GM12878 (cell line): ENCODE data around the gene ANKRD13B. TPM values are rescaled to one million over a fixed set of nuclear protein-coding genes. Genes with fewer than 3 reads are reported as not detected.

ENCODE experiments used
- ATAC-seq: fragments of 200-7000 bp; cut with Tn5 transposase; 3 replicates; pipeline ENCODE4 v1.9.1; 2020; ENCODE audit warnings: mild to moderate bottlenecking, moderate library complexity
- BruUV-seq: library from RNA; stranded (reverse); fragments of 400-500 nt; replicated peaks from 2 replicates; lab custom pipeline; 2021; lab: Mats Ljungman, UMichigan
- CTCF ChIA-PET: fragments of 300-600 bp; sonication (Branson Sonifier 250); formaldehyde crosslinking; extraction: SDS; loops from one replicate; lab custom pipeline; 2021; ENCODE audit warnings: inconsistent platforms; lab: Yijun Ruan, JAX
- POLR2A ChIA-PET: fragments of 350-600 bp; formaldehyde crosslinking; extraction: SDS; loops from one replicate; lab custom pipeline; 2021; ENCODE audit warnings: inconsistent platforms; lab: Charles Lee
- RAD21 ChIA-PET: fragments of 300-600 bp; sonication (Branson Sonifier 250); formaldehyde crosslinking; loops from one replicate; lab custom pipeline; 2023; ENCODE audit warnings: antibody characterized with exemption; ENCODE audit not compliant: unreplicated experiment; lab: Charles Lee
- SMC1A ChIA-PET: fragments of 300-600 bp; sonication (Branson Sonifier 250); formaldehyde crosslinking; loops from one replicate; lab custom pipeline; 2023; ENCODE audit not compliant: unreplicated experiment, uncharacterized antibody; lab: Charles Lee
- DNase-seq: peaks from one replicate; pipeline ENCODE4 v3.0.0-alpha.2; 2011; ENCODE audit warnings: low read depth, low spot score
- FAIRE-seq: peaks from 3 replicates; lab custom pipeline; 2011; peaks lifted over from hg19 to GRCh38; lab: Jason Lieb, UNC
- H2AFZ ChIP-seq: 2 replicates; pipeline ENCODE4 v1.6.0; 2011; ENCODE audit warnings: low read depth, low read length, control low read depth; ENCODE audit not compliant: control insufficient read depth
- H3K27ac ChIP-seq: 2 replicates; pipeline ENCODE4 v1.5.1; 2011; ENCODE audit warnings: control low read depth; ENCODE audit not compliant: control insufficient read depth, insufficient read depth
- H3K27me3 ChIP-seq, 2 experiments: replicated peaks in 1 of 2; 2 replicates each; pipeline versions ENCODE4 v1.6.0 to v1.6.1; 2011; ENCODE audit warnings: low read length in 1 of 2; ENCODE audit not compliant: control insufficient read depth in 2 of 2, insufficient read depth in 2 of 2
- H3K36me3 ChIP-seq, 2 experiments: 2 replicates each; pipeline ENCODE4 v1.5.1; 2011; ENCODE audit warnings: low read length in 1 of 2; ENCODE audit not compliant: control insufficient read depth in 2 of 2, insufficient read depth in 2 of 2
- H3K4me1 ChIP-seq: 2 replicates; pipeline ENCODE4 v1.6.1; 2011; ENCODE audit warnings: mild to moderate bottlenecking, low read length, moderate library complexity, mixed read lengths; ENCODE audit not compliant: control insufficient read depth, insufficient read depth
- H3K4me2 ChIP-seq: 2 replicates; pipeline ENCODE4 v1.6.0; 2011; ENCODE audit warnings: control low read depth; ENCODE audit not compliant: control insufficient read depth, insufficient read depth
- H3K4me3 ChIP-seq: fragments of 200-600 bp; sonication (generic); 2 replicates; pipeline ENCODE4 v1.5.1; 2016
- H3K79me2 ChIP-seq: 2 replicates; pipeline ENCODE4 v1.6.0; 2011; ENCODE audit warnings: low read length; ENCODE audit not compliant: control insufficient read depth, insufficient read depth
- H3K9ac ChIP-seq: 2 replicates; pipeline ENCODE4 v1.8.0; 2011; ENCODE audit warnings: low read length, control low read depth, mixed read lengths; ENCODE audit not compliant: control insufficient read depth, insufficient read depth
- H3K9me3 ChIP-seq: replicated peaks from 3 replicates; pipeline ENCODE4 v1.5.1; 2011; ENCODE audit warnings: mild to moderate bottlenecking, low read length; ENCODE audit not compliant: control insufficient read depth, insufficient read depth
- H4K20me1 ChIP-seq: 2 replicates; pipeline ENCODE4 v1.6.0; 2011; ENCODE audit not compliant: control insufficient read depth, insufficient read depth
- BHLHE40 ChIP-seq, 2 experiments: fragments of 450-650 bp in 1 of 2; IDR thresholded peaks; 2 replicates each; pipeline ENCODE4 v1.6.1; 2011 to 2017; ENCODE audit warnings: low read depth in 2 of 2, borderline replicate concordance in 1 of 2, improper control_type of control experiment in 1 of 2, low read length in 1 of 2, mild to moderate bottlenecking in 1 of 2
- CBFB ChIP-seq: IDR thresholded peaks from 2 replicates; pipeline ENCODE4 v1.6.1; 2016; ENCODE audit warnings: antibody characterized with exemption, low read depth
- HDAC6 ChIP-seq: fragments of 200-600 bp; sonication (generic); IDR thresholded peaks from one replicate; pipeline ENCODE4 v1.8.0; 2017; ENCODE audit warnings: antibody characterized with exemption; ENCODE audit not compliant: unreplicated experiment
- NFXL1 ChIP-seq: fragments of 450-650 bp; IDR thresholded peaks from 2 replicates; pipeline ENCODE4 v1.6.1; 2017; ENCODE audit warnings: antibody characterized with exemption, mild to moderate bottlenecking, borderline replicate concordance
- NR2F1 ChIP-seq: fragments of 450-650 bp; conservative IDR thresholded peaks from 2 replicates; pipeline ENCODE4 v1.6.1; 2017; ENCODE audit warnings: mild to moderate bottlenecking
- RAD51 ChIP-seq: fragments of 450-650 bp; IDR thresholded peaks from 2 replicates; pipeline ENCODE4 v1.6.1; 2016; ENCODE audit warnings: moderate library complexity, mild to moderate bottlenecking, inconsistent platforms
- SIN3A ChIP-seq: IDR thresholded peaks from 2 replicates; pipeline ENCODE4 v1.6.1; 2012; ENCODE audit warnings: low read depth, low read length, improper control_type of control experiment
- SMAD1 ChIP-seq: fragments of 450-650 bp; IDR thresholded peaks from 2 replicates; pipeline ENCODE4 v1.6.1; 2018; ENCODE audit warnings: mild to moderate bottlenecking, low read depth; ENCODE audit not compliant: partially characterized antibody
- SMARCA5 ChIP-seq: fragments of 450-650 bp; IDR thresholded peaks from 2 replicates; pipeline ENCODE4 v1.6.1; 2017; ENCODE audit warnings: mild to moderate bottlenecking
- TAF1 ChIP-seq: IDR thresholded peaks from 2 replicates; pipeline ENCODE4 v1.6.1; 2011; ENCODE audit warnings: mild to moderate bottlenecking, low read depth, low read length, borderline replicate concordance
- TCF12 ChIP-seq: IDR thresholded peaks from 2 replicates; pipeline ENCODE4 v1.6.1; 2011; ENCODE audit warnings: low read depth, mild to moderate bottlenecking, low read length
- ZSCAN29 ChIP-seq: fragments of 450-650 bp; IDR thresholded peaks from 2 replicates; pipeline ENCODE4 v1.6.1; 2017; ENCODE audit warnings: mild to moderate bottlenecking, moderate library complexity
- WGBS: methylation state at CpG from one replicate; pipeline ENCODE4 v1.1.6; 2016; ENCODE audit warnings: low lambda C conversion rate; ENCODE audit not compliant: insufficient replicate concordance, insufficient coverage; ENCODE audit errors: missing lambda C conversion rate; 5-methylcytosine and 5-hydroxymethylcytosine counted together
- in situ Hi-C: fragments of 300-500 bp; cut with MboI; formaldehyde crosslinking; loops from 9 replicates; pipeline ENCODE4 v1.14.3; 2018; ENCODE audit warnings: mixed read lengths
- intact Hi-C: fragments of 100-400 bp; cut with micrococcal nuclease; formaldehyde crosslinking; loops from one replicate; pipeline ENCODE4 v1.14.2; 2022; ENCODE audit not compliant: unreplicated experiment
- polyA plus RNA-seq, 11 experiments: library from polyadenylated mRNA; depleted of rRNA in 4 of 11; unstranded in 6 of 11; stranded (reverse) in 5 of 11; fragments of >200 nt; fragmentation: Nextera tagmentation in 4 of 11; fragmentation: Illumina TruSeq in 1 of 11; extraction: Ambion mirVana in 4 of 11; extraction: Trizol in 1 of 11; gene quantifications; 1 replicate in 1 of 11; 2 replicates in 10 of 11; pipeline versions ENCODE4 v1.2.1 to v1.2.3, GENCODE V29; 2011 to 2016; ENCODE audit warnings: inconsistent platforms in 2 of 11, missing spikeins in 2 of 11, low read depth in 1 of 11
- total RNA-seq, 4 experiments: library from RNA; depleted of rRNA in 3 of 4; stranded (reverse); fragments of >200 nt in 3 of 4; fragmentation: Illumina TruSeq in 1 of 4; extraction: Trizol in 1 of 4; gene quantifications; 2 replicates each; pipeline versions ENCODE4 v1.2.1 to v1.2.3, GENCODE V29; 2013 to 2021
- TF ChIP-seq, protein P1 (sequence below): fragments of 450-650 bp; IDR thresholded peaks from 2 replicates; pipeline ENCODE4 v1.6.1; 2017; ENCODE audit warnings: mild to moderate bottlenecking
- TF ChIP-seq, protein P2 (sequence below), 3 experiments: IDR thresholded peaks in 2 of 3; conservative IDR thresholded peaks in 1 of 3; 2 replicates each; pipeline ENCODE4 v1.5.1; 2011; ENCODE audit warnings: low read depth in 3 of 3, low read length in 3 of 3, mild to moderate bottlenecking in 3 of 3, control low read depth in 2 of 3, moderate library complexity in 2 of 3, inconsistent platforms in 1 of 3, mixed read lengths in 1 of 3; ENCODE audit not compliant: control insufficient read depth in 2 of 3, insufficient read depth in 1 of 3; ENCODE audit errors: extremely low read depth in 1 of 3
- TF ChIP-seq, protein P3 (sequence below): IDR thresholded peaks from 2 replicates; pipeline ENCODE4 v1.6.1; 2011; ENCODE audit warnings: low read depth, mild to moderate bottlenecking, low read length, moderate library complexity, borderline replicate concordance; ENCODE audit errors: extremely low read depth
- TF ChIP-seq, protein P4 (sequence below): fragments of 450-650 bp; conservative IDR thresholded peaks from 2 replicates; pipeline ENCODE4 v1.6.1; 2017; ENCODE audit warnings: mild to moderate bottlenecking, moderate library complexity

Gene ANKRD13B
- total and polyA plus RNA-seq, 10 of the 15 experiments (the other 5 are each of a cell fraction or from before 2014, with no cell fraction given), result 0.18 to 15.0 (median 2.8) TPM

DNA sequence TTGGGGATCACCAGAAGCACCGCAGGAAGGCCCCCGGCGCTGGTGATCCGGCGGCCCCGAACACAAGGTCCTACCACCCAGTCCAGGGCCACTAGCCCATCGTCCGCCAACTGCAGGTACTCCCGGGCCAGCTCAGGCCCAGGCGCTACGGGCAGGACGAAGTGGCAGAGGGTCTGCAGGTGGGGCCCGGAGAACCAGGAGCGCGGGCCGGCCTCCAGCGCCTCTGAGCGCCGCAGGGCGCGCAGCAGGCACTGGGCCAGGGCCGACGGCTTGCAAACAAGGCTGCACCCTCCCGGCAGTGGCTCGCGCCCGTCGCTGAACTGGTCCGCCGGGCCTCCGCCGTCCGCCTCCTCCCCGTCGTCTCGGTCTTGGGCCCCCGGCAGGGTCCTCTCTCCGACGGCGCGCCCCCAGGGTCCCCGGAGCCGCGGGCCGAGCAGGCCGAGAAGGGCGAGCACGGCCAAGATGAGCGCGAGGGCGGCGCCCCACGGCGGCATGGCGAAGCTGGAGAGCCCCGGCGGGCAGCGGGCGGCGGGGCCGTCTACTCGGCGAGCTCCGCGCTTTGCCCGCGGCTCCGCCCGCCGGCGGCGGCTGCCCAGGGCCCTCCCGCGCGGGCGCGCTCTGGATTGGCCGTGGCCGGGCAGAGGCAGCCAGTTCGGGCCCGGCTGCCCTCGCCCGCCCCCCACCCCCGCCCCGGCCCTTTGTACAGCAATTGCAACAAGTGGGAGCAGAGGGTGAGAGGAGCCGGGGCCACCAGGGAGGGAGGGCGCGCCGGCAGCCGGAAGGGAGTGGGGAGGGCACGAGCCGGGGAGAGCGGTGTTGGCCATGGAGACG lies 26.2 kb upstream of the ANKRD13B start, which contains the start of gene ABHD15:
ABHD15 (minus strand) TSS at position 565 of the 831 bp plus-strand sequence; CDS start at position 494, 71 bp downstream.
- no TSS peak for BruUV-seq
- Histone ChIP-seq H3K27me3 (no peaks in the 10 kb centered on the region), H3K4me3 (peak within 1 kb of the TSS; percentile 96), H3K4me2 (peak within 1 kb of the TSS; percentile 97), H3K4me1 (peaks cover 9% of the 10 kb centered on the region), H3K36me3 (peaks cover 2 to 3% of the 10 kb centered on the region in 2 experiments; a peak in 3 of 4 replicates), H2AFZ (peak within 1 kb of the TSS; percentile 97), H3K9ac (peak within 1 kb of the TSS; percentile 76), H3K9me3 (no peaks in the 10 kb centered on the region), H3K79me2 (peaks cover 7% of the 10 kb centered on the region; the same call in 1 of the 2 replicates), H4K20me1 (no peaks in the 10 kb centered on the region), H3K27ac (peak within 1 kb of the TSS; percentile 81)
- RAD21 ChIA-PET, result interaction anchor here (1.1 to 3.9 kb wide), 4 partner anchors 24 to 197 kb away, joined by 5 to 20 read pairs (median 8); no protein-coding TSS in a partner anchor
- DNase-seq (no peak), ATAC-seq (peak; percentile 56), FAIRE-seq (no peak)
- WGBS, result 1% methylated on average over 88 of the region's 94 CpGs
- in situ Hi-C loops (no loop called here), intact Hi-C loops (no loop called here)
- SMC1A ChIA-PET, result interaction anchor here (1.0 kb wide), 1 partner anchor 33 kb away, joined by 3 read pairs; no protein-coding TSS in a partner anchor
- CTCF ChIA-PET, result interaction anchor here (0.6 to 3.5 kb wide), 8 partner anchors 10 to 197 kb away, joined by 3 to 21 read pairs (median 8); no protein-coding TSS in a partner anchor
- POLR2A ChIA-PET, result interaction anchor here (1.1 to 1.4 kb wide), 4 partner anchors 22 to 363 kb away, joined by 3 to 6 read pairs (median 3); partner anchors contain the start of gene SSH2
- TF ChIP-seq, protein P1, sequence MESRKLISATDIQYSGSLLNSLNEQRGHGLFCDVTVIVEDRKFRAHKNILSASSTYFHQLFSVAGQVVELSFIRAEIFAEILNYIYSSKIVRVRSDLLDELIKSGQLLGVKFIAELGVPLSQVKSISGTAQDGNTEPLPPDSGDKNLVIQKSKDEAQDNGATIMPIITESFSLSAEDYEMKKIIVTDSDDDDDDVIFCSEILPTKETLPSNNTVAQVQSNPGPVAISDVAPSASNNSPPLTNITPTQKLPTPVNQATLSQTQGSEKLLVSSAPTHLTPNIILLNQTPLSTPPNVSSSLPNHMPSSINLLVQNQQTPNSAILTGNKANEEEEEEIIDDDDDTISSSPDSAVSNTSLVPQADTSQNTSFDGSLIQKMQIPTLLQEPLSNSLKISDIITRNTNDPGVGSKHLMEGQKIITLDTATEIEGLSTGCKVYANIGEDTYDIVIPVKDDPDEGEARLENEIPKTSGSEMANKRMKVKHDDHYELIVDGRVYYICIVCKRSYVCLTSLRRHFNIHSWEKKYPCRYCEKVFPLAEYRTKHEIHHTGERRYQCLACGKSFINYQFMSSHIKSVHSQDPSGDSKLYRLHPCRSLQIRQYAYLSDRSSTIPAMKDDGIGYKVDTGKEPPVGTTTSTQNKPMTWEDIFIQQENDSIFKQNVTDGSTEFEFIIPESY, result no peak
- TF ChIP-seq, protein P2, sequence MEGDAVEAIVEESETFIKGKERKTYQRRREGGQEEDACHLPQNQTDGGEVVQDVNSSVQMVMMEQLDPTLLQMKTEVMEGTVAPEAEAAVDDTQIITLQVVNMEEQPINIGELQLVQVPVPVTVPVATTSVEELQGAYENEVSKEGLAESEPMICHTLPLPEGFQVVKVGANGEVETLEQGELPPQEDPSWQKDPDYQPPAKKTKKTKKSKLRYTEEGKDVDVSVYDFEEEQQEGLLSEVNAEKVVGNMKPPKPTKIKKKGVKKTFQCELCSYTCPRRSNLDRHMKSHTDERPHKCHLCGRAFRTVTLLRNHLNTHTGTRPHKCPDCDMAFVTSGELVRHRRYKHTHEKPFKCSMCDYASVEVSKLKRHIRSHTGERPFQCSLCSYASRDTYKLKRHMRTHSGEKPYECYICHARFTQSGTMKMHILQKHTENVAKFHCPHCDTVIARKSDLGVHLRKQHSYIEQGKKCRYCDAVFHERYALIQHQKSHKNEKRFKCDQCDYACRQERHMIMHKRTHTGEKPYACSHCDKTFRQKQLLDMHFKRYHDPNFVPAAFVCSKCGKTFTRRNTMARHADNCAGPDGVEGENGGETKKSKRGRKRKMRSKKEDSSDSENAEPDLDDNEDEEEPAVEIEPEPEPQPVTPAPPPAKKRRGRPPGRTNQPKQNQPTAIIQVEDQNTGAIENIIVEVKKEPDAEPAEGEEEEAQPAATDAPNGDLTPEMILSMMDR (IDR thresholded peaks at IDR 0.05 in 2 of 3, conservative IDR thresholded peaks at IDR 0.05 in 1 of 3; ENCODE audit: control insufficient read depth in 2 of 3, extremely low read depth in 1 of 3, insufficient read depth in 1 of 3, low read depth in 3 of 3, low read length in 3 of 3), result no peak
- 0 out of 2 replicates have a peak, but pooled peaks have one; percentile 50 for TF ChIP-seq NR2F1
- peak; percentile 57; the same call in 1 of the 2 replicates for TF ChIP-seq SIN3A
- no peak for TF ChIP-seq NFXL1
- TF ChIP-seq HDAC6, result peak; percentile 69
- TF ChIP-seq RAD51, result no peak
- TF ChIP-seq BHLHE40 (IDR thresholded peaks at IDR 0.05; ENCODE audit: borderline replicate concordance in 1 of 2, low read depth in 2 of 2, low read length in 1 of 2), result peak in 1 of 2 experiments; percentile 27; a peak in 1 of 4 replicates
- no peak for TF ChIP-seq TCF12
- no peak for TF ChIP-seq ZSCAN29
- no peak for TF ChIP-seq SMAD1
- no peak for TF ChIP-seq TAF1
- TF ChIP-seq, protein P3, sequence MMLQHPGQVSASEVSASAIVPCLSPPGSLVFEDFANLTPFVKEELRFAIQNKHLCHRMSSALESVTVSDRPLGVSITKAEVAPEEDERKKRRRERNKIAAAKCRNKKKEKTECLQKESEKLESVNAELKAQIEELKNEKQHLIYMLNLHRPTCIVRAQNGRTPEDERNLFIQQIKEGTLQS, result no peak
- TF ChIP-seq CBFB, result no peak
- TF ChIP-seq, protein P4, sequence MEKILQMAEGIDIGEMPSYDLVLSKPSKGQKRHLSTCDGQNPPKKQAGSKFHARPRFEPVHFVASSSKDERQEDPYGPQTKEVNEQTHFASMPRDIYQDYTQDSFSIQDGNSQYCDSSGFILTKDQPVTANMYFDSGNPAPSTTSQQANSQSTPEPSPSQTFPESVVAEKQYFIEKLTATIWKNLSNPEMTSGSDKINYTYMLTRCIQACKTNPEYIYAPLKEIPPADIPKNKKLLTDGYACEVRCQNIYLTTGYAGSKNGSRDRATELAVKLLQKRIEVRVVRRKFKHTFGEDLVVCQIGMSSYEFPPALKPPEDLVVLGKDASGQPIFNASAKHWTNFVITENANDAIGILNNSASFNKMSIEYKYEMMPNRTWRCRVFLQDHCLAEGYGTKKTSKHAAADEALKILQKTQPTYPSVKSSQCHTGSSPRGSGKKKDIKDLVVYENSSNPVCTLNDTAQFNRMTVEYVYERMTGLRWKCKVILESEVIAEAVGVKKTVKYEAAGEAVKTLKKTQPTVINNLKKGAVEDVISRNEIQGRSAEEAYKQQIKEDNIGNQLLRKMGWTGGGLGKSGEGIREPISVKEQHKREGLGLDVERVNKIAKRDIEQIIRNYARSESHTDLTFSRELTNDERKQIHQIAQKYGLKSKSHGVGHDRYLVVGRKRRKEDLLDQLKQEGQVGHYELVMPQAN, result peak; percentile 22
- peak; percentile 25; the same call in 1 of the 2 replicates for TF ChIP-seq SMARCA5
